IMR-90 (cell line): ENCODE data around the gene PTPRN2.

ENCODE experiments used
- BHLHE40 ChIP-seq: fragments of 150-350 bp; IDR thresholded peaks from 2 replicates; pipeline ENCODE4 v1.6.1; 2016; ENCODE audit warnings: mild to moderate bottlenecking, low read depth, low read length
- CEBPB ChIP-seq: IDR thresholded peaks from 2 replicates; pipeline ENCODE4 v1.6.1; 2012; ENCODE audit warnings: low read depth, low read length, improper control_type of control experiment
- FOS ChIP-seq: fragments of 150-350 bp; IDR thresholded peaks from 2 replicates; pipeline ENCODE4 v1.6.1; 2016; ENCODE audit warnings: low read depth, low read length
- MAFK ChIP-seq: IDR thresholded peaks from 2 replicates; pipeline ENCODE4 v1.6.1; 2012; ENCODE audit warnings: low read depth, low read length, improper control_type of control experiment
- MXI1 ChIP-seq: IDR thresholded peaks from 2 replicates; pipeline ENCODE4 v1.6.1; 2012; ENCODE audit warnings: low read depth, mild to moderate bottlenecking, low read length, moderate library complexity, borderline replicate concordance
- NFE2L2 ChIP-seq: fragments of 150-350 bp; IDR thresholded peaks from 2 replicates; pipeline ENCODE4 v1.6.1; 2016; ENCODE audit warnings: low read depth, mild to moderate bottlenecking, low read length
- POLR2A ChIP-seq: IDR thresholded peaks from 2 replicates; pipeline ENCODE4 v1.6.1; 2012; ENCODE audit warnings: mild to moderate bottlenecking, low read depth, low read length
- RAD21 ChIP-seq: IDR thresholded peaks from 2 replicates; pipeline ENCODE4 v1.6.1; 2012; ENCODE audit warnings: low read length, improper control_type of control experiment
- RCOR1 ChIP-seq: IDR thresholded peaks from 2 replicates; pipeline ENCODE4 v1.6.1; 2012; ENCODE audit warnings: mild to moderate bottlenecking, low read length, improper control_type of control experiment; ENCODE audit not compliant: insufficient replicate concordance
- RFX5 ChIP-seq: IDR thresholded peaks from 2 replicates; pipeline ENCODE4 v1.8.0; 2012; ENCODE audit warnings: low read depth, mild to moderate bottlenecking, low read length, moderate library complexity
- SMC3 ChIP-seq: fragments of 150-350 bp; IDR thresholded peaks from 2 replicates; pipeline ENCODE4 v1.6.1; 2016; ENCODE audit warnings: low read depth, mild to moderate bottlenecking, antibody characterized with exemption, low read length, moderate library complexity
- TF ChIP-seq, protein P1 (sequence below): conservative IDR thresholded peaks from 2 replicates; pipeline ENCODE4 v1.5.1; 2012; ENCODE audit warnings: mild to moderate bottlenecking, low read depth, low read length, improper control_type of control experiment
- TF ChIP-seq, protein P2 (sequence below): fragments of 150-350 bp; IDR thresholded peaks from 2 replicates; pipeline ENCODE4 v1.6.1; 2016; ENCODE audit warnings: low read depth, mild to moderate bottlenecking, low read length, moderate library complexity, borderline replicate concordance
- TF ChIP-seq, protein P3 (sequence below): fragments of 150-350 bp; IDR thresholded peaks from 2 replicates; pipeline ENCODE4 v1.6.1; 2017; ENCODE audit warnings: mild to moderate bottlenecking, antibody characterized with exemption, low read length, low read depth

- TF ChIP-seq, protein P1, sequence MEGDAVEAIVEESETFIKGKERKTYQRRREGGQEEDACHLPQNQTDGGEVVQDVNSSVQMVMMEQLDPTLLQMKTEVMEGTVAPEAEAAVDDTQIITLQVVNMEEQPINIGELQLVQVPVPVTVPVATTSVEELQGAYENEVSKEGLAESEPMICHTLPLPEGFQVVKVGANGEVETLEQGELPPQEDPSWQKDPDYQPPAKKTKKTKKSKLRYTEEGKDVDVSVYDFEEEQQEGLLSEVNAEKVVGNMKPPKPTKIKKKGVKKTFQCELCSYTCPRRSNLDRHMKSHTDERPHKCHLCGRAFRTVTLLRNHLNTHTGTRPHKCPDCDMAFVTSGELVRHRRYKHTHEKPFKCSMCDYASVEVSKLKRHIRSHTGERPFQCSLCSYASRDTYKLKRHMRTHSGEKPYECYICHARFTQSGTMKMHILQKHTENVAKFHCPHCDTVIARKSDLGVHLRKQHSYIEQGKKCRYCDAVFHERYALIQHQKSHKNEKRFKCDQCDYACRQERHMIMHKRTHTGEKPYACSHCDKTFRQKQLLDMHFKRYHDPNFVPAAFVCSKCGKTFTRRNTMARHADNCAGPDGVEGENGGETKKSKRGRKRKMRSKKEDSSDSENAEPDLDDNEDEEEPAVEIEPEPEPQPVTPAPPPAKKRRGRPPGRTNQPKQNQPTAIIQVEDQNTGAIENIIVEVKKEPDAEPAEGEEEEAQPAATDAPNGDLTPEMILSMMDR: no peak
- TF ChIP-seq POLR2A (no peak), RCOR1 (no peak), BHLHE40 (no peak), MXI1 (no peak), CEBPB (no peak), RAD21 (no peak), RFX5 (no peak), SMC3 (no peak), FOS (no peak), MAFK (no peak), NFE2L2 (no peak)
- TF ChIP-seq, protein P2, sequence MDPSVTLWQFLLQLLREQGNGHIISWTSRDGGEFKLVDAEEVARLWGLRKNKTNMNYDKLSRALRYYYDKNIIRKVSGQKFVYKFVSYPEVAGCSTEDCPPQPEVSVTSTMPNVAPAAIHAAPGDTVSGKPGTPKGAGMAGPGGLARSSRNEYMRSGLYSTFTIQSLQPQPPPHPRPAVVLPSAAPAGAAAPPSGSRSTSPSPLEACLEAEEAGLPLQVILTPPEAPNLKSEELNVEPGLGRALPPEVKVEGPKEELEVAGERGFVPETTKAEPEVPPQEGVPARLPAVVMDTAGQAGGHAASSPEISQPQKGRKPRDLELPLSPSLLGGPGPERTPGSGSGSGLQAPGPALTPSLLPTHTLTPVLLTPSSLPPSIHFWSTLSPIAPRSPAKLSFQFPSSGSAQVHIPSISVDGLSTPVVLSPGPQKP: no peak
- TF ChIP-seq, protein P3, sequence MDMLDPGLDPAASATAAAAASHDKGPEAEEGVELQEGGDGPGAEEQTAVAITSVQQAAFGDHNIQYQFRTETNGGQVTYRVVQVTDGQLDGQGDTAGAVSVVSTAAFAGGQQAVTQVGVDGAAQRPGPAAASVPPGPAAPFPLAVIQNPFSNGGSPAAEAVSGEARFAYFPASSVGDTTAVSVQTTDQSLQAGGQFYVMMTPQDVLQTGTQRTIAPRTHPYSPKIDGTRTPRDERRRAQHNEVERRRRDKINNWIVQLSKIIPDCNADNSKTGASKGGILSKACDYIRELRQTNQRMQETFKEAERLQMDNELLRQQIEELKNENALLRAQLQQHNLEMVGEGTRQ: no peak
These were observed 28.8 kb downstream of the PTPRN2 start for GRCh38 chr7:158558816-158559215.
